NOMO-1 (cell line): ENCODE results near the gene NOXRED1.
"Not testable (repeated sequence)": the region's sequence is repeated elsewhere in the genome, so short reads cannot be mapped to it uniquely, and the experiment has no call there.

Source experiments
- DNase-seq, 2 experiments: peaks; one replicate each; lab custom pipeline; 2025; ENCODE audit not compliant: unreplicated experiment in 2 of 2; lab: John Stamatoyannopoulos, UW

The NOXRED1 gene

GRCh38 chr14:77423423-77423822 lies at the start of gene NOXRED1:
NOXRED1 (minus strand) TSS chr14:77423523; CDS start chr14:77422889, 634 bp downstream.
- DNase-seq = no peak

GRCh38 chr14:77470224-77470870 lies 47.0 kb upstream of the NOXRED1 start:
- DNase-seq = no peak

GRCh38 chr14:77469539-77469938 lies 46.2 kb upstream of the NOXRED1 start:
- DNase-seq = no peak

- DNase-seq = no peak
Observed at GRCh38 chr14:77469067-77469505, 45.8 kb upstream of the NOXRED1 start.

GRCh38 chr14:77467801-77468200 lies 44.5 kb upstream of the NOXRED1 start:
- no peak for DNase-seq

GRCh38 chr14:77459072-77459723 lies 35.9 kb upstream of the NOXRED1 start:
- peak; percentile 18 to 57 for DNase-seq

- peak; percentile 12 to 32 for DNase-seq
Observed at GRCh38 chr14:77458249-77458950, 35.1 kb upstream of the NOXRED1 start.

GRCh38 chr14:77457522-77458248 lies 34.4 kb upstream of the NOXRED1 start, which contains the start of the genes AHSA1 and VIPAS39:
AHSA1 (plus strand) TSS chr14:77458093; CDS start chr14:77458190, 97 bp downstream.
VIPAS39 (minus strand) TSS chr14:77457601; CDS start chr14:77454102, 3,499 bp downstream.
- DNase-seq = peak; percentile 99 to 100

GRCh38 chr14:77457115-77457521 lies 33.8 kb upstream of the NOXRED1 start:
- peak in 1 of 2 experiments; percentile 28 for DNase-seq

- no peak for DNase-seq
Observed at GRCh38 chr14:77455966-77456640, 32.8 kb upstream of the NOXRED1 start.

GRCh38 chr14:77442196-77442595 lies 18.9 kb upstream of the NOXRED1 start:
- DNase-seq = no peak

GRCh38 chr14:77439861-77440260 lies 16.5 kb upstream of the NOXRED1 start:
- DNase-seq = no peak

GRCh38 chr14:77438596-77438995 lies 15.3 kb upstream of the NOXRED1 start:
- DNase-seq = no peak

GRCh38 chr14:77436042-77436441 lies 12.7 kb upstream of the NOXRED1 start:
- no peak for DNase-seq

GRCh38 chr14:77426396-77426795 lies 3.1 kb upstream of the NOXRED1 start:
- DNase-seq = no peak

- DNase-seq = no peak
Observed at GRCh38 chr14:77424862-77425261, 1.5 kb upstream of the NOXRED1 start.

- no peak for DNase-seq
Observed at GRCh38 chr14:77421201-77421600, 2.1 kb downstream of the NOXRED1 start.

GRCh38 chr14:77416836-77417235 lies 6.5 kb downstream of the NOXRED1 start:
- peak in 1 of 2 experiments; percentile 22 for DNase-seq

- not testable (repeated sequence) for DNase-seq
Observed at GRCh38 chr14:77416098-77416497, 7.2 kb downstream of the NOXRED1 start.

- not testable (repeated sequence) for DNase-seq
Observed at GRCh38 chr14:77415403-77416030, 7.8 kb downstream of the NOXRED1 start.
